ENCODE results near the gene TSEN34.
"Not testable (repeated sequence)": the region's sequence is repeated elsewhere in the genome, so short reads cannot be mapped to it uniquely, and the experiment has no call there.

The TSEN34 gene

DNA sequence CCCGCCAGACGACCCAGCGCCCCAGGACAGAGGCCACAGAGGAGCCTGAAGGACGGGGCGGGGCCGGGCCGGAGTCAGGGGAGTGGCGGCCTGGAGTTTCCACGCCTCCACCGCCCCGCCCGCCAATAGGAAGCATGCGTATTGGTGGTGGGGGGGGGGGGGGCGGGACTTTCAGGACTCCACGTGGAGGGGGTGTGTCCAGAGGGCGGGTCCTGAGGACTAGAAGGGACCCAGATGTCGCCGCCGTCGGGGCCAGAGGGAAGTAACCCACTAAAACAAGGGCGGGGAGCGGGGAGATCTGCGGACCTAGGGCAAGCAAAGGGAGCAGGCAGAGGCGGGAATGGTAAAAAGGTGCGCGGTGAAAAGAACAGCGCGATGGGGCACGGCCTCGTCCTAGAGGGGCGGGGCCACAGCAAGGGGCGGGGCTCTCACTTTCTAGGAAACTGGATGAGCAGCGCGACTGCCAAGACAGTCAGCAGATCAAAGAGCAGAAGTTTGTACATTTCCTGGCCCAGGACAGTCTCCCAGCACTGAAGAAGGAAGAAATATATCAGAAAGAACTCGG lies 28.8 kb upstream of the TSEN34 start:
- DNase-seq, result peak; percentile 96

DNA sequence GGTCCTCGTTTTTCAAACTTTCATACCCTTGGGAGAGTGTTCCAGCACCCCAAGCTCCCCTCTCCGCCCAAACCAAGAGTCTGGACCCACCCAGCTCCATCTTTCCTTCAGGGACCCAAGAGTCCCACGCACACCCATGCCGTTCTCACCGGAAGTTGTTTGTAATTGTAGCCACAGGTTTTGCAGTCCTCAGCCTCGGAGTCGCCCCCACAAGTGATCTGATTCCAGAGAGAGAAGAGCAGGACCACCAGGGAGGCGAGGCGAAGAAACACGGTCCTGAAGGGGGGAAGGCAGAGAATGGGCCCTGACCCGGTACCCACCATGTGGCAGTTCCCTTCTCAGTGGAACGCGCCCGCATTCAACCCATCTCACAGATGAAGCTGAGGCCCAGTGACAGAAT lies 28.2 kb upstream of the TSEN34 start:
- no peak for DNase-seq

DNA sequence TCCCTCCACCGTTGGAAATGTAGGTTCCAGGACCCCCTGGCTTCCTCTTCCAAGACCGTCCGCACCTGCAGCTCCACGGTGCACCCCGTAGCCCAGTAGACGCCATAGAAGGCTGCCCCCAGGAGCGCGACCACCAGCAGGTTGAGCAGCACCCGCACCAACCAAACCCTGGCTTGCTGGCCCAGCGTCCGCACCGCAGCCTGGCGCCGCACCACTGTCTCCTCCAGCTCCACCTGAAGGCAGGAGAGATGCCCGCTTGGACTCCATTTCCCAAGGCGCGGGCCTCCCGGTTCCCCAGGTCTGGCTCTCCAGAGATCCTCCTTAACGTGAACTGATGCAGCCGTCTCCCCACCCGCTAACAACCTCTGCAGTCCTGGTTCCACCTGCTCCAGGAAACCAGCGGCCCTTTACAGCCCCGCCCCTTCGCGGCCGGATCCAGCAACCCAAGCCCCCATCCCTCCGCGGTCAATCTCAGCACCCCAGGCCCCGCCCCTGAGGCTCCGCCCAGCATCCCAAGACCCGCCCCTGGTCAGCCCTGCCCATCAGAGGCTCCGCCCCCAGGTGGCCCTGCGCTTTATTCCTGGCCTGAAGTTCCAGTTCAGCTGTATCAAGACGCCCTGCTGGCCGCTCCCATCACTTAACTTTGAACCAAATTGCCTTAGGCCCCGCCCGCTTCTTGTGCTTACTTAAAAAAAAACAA lies 26.6 kb upstream of the TSEN34 start:
- DNase-seq, result peak; percentile 79

DNA sequence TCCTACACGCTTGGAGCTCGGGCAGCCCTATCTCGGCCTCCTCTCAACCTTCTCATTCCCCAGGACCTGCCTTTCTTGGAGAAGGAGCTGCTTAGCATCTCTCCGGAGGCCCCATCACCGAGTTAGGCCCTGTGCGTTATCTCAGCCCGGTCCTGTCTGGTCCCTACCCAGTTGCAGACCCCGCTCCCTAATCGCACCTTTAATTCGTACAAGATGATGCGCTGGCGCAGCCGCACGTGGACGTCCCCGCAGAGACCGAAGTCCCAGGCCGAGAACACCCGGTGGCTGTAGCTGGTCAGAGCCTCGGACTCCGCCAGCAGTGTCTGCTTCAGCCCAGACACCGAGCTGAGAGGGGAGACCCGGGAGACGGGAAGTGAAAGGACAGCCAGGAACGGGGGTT lies 25.9 kb upstream of the TSEN34 start:
- DNase-seq, result no peak

DNA sequence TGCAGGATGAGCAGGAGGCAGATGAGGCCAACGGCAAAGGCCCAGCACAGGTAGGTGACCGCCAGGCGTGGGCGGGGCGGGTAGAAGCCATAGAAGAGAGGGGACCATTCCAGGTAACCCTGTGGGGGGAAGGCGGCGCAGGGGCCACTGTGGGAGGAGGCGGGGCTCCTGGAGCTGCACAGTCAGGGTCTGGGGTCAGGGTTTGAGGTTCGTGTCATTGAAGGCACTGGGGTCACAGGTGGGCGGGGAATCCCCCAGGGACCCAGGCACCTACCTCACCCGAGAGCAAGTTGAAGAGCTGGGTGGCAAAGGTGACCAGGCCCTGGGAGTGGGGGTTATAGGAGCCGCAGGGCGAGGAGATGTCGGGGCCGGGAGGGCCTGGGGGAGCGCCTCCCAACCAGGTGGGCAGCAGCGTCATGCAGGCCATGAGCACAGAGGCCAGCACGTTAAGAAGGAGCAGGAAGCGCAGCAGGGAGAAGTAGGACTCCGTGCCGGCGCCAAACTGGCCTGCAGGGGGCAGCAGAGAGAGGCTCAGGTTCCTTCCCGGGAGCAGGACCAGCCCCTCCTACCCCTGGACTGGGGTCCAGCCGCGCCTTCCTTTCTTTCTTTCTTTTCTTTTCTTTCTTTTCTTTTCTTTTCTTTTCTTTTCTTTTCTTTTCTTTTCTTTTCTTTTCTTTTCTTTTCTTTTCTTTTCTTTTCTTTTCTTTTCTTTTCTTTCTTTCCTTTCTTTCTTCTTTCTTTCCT lies 22.8 kb upstream of the TSEN34 start:
- DNase-seq, result peak; percentile 88

DNA sequence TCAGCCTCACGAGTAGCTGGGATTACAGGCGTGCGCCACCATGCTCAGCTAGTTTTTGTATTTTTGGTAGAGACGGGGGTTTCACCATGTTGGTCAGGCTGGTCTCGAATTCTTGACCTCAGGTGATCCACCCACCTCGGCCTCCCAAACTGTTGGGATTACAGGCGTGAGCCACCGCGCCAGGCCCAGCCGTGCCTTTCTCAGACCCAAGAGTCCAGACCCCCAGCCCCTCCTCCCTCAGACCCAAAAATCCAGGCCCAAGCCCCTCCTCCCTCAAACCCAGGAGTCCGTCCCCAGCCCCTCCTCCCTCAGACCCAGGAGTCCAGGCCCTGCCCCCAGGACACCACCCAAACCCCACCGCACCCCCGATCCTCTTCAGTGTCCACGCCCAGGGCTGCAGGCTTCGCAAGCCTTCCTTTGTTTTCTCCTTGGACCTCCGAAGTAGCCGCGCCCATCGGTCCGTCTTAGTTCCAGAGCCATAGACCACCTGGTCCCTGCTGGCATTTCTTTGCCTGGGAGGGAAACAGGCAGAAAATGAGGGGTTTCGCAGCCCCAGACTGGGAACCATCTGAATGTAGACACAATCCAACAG lies 21.9 kb upstream of the TSEN34 start:
- no peak for DNase-seq

DNA sequence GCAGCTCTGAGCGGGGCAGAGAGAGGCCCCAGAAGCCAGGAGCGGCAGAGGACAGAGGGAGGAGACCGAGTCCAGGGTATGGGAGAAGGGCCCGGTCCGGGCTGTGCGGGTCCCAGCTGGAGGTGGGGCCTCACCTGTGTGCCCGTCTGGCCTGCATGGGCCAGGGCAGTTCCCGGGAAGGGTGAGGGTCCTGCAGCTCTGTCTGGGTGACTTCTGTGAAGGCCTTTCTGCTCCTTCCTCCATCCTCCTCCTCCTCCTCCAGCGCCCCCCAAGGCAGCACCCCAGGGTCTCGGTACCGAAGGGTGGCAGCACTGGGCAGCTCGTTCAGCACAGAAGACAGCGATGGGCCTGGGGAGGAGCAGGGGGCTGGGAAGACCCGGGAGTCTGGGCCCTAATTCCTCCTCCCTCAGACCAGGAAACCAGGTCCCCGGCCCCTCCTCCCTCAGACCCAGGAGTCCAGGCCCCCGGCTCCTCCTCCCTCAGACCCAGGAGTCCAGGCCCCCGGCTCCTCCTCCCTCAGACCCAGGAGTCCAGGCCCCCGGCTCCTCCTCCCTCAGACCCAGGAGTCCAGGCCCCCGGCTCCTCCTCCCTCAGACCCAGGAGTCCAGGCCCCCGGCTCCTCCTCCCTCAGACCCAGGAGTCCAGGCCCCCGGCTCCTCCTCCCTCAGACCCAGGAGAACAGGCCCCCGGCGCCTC lies 19.2 kb upstream of the TSEN34 start:
- DNase-seq, result not testable (repeated sequence)

DNA sequence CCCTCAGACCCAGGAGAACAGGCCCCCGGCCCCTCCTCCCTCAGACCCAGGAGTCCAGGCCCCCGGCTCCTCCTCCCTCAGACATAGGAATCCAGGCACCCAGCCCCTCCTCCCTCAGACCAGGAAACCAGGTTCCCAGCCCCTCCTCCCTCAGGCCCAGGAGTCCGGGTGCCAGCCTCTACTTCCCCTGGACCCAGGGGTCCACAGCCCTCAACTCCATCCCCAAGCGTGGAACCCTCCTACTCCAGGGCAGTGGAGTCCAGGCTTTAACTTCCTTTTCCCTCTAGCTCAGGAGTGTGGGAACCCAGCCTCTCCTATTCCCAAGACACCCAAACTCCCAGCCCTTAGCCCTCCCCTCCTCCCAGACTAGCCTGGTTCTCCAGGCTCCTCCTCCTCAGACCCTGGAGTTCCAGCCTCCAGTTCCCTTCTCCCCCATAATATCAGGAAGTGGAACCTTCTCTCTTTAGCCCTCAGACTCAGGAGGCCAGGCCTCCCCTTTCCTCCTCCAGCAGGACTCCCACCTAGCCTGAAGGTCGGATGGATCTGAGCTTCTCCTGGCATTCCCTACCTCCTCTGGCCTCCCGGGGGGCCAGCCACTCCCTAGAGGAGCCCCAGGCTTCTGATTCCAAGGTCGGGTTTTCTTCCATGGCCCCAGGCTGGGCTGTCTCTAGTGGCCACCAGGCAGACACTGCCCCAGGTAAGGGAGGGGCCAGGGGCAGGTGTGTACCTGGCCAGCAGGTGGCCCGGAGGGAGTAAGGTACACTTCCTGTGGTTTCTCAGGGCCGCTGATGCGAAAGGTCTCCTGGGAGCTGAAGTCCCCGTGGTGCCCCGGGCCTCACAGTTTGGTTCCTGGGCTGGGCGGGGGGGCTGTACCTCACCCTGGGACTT lies 18.4 kb upstream of the TSEN34 start, which contains the start of gene TMC4:
Gene TMC4 (minus strand): TSS at position 690 of the 888 bp plus-strand sequence. CDS start 43 bp downstream, at position 647.
- peak; percentile 19 for DNase-seq

DNA sequence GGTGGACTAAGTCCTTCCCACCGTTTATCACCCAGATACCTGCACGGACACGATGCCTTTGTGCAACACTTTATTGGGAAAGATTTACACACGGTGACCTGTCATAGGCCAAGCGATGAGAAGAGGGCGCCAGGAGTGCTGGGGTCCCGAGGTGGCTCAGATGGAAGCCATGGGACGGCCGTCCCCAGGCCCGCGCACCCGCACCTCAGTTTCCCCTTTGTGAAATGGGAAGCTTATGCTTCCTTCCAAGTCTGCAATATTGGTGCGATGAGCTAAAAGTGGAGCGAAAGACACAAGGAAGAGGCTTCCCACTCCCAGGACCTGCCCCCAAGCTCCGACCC lies 17.8 kb upstream of the TSEN34 start:
- no peak for DNase-seq

DNA sequence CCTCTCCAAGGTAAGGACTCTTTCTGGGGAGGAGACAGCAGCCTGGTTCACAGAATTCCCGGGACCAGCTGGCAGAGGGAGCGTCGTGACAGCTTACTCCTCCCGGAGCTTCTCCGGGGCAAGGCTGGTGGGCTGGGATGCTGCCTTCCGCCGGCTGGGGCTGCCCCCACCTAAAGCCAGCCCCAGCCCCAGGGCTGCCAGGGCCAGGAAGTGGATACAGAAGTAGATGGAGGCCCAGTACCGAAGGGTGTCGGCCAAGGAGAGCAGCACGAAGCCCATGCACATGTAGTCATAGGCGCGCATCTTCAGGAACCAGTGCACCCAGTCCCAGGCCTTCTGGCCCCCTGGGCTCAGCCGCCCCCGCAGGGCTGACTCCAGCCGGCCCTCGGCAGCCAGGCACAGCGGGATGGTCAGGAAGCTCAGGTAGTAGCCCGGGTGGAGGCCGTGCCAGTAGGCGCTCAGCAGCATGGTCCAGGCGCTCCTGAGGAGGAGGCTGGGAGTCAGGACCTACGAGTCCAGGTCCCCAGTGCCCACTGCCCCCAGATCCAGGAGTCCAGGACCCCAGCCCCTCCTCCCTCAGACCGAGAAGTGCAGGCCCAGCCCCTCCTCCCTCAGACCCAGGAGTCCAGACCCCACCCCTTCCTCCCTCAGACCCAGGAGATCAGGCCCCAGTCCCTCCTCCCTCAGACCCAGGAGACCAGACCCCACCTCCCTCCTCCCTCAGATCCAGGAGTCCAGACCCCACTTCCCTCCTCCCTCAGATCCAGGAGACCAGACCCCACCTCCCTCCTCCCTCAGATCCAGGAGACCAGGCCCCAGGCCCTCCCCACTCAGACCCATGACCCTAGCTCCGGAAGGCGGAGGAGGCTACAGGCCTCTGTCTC lies 16.9 kb upstream of the TSEN34 start:
- no peak for DNase-seq

DNA sequence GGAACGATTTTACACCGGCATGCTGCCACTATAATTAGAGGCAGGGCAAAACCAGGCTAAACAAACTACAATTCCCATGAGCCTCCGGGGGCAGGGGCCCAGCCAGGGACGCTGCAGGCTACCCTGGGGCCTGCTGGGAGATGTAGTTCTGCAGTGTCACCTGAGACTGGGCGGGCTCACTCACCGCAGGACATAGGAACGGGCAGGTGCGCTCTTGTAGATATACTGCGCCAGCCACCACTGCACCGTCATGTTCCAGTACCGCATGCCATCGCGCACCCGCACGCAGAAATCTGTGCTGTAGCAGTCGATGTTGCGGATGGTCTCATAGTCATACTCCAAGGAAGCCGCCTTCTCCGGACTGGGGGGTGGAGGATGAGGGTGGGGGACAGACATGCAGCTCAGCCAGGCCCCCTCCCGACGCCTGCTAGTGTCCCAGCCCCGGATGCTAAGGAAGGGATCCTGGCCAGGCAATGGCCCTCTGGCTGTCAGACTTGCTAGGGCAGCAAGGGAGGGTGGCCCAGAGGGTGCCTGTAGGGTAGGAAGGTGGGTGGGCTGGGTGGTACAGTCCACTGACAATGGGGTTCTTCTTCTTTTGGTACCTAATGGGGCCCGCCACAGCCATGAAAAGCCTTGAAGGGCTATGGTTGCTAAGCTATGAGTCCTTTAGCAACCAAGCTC lies 12.4 kb upstream of the TSEN34 start:
- no peak for DNase-seq

DNA sequence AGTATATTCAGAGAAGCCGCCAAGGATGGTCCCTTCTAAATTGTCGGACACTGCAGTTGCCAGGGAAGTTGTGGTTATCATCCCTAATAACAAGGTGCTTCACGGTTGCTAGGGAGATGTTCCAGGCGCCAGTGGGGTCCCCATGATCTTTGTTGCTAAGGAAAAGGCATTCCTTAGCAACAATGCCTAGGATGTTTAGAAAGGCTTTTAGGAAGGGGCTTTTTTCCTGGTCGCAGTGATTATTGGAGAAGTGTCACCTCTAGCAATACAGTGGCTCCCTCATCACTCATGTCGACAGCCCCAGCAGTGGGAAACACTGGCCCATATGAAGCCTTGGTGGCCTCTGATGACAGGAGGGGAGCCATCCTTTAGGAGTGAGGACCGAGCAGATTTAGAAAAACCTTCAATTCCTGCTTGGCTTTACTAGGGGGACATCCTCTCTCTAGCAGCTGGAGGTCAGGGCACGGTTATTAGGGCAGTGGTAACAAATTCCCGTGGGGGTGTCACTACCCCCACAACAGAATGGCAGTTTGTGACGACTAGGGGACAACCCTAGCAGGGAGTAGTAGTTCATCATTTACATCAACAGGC lies 11.8 kb upstream of the TSEN34 start:
- DNase-seq, result no peak

DNA sequence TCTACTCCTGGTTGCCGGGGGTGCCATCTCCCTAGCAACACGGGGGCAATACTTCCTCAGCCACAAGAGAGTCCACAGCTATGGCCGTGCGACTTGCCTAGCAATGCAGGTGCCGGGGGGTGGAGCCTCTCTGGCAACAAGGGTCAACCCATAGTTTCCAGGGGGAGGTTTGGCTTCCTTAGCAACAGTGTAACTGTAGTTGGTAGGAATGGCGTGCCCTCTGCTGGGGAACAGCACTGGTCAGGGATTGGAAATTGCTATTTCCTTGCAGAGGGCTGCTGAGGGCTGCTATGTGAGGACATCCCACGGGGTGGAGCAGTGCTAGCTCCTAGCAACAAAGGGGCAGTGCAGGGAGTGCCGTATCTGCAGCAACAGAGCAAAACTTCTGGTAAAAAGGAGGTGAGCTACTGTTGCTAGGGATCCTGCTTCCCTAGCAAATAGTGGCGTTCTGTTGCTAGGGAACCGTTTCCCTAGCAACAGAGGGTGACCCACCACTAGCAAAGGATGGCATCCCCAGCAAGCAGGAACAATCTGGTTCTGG lies 11.1 kb upstream of the TSEN34 start:
- DNase-seq, result peak; percentile 81

DNA sequence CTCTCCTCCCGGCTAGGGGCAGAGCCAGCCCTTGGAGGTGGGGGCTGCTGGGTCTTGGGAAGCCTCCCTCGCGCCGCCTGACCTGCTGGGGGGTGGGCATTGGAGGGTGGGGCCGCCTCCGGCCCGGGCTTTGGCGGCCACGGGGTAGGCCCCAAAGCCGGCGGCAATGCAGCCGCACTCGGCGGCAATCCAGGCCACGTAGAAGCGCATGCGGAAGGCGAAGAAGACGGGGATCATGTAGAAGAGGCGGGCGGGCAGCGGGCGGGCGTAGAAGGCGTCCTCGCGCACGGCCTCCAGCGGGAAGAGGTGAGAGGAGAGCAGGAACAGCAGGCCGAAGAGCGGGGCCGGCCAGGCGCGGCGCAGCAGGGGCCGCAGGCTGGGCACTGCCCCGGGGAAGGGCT lies 10.4 kb upstream of the TSEN34 start:
- no peak for DNase-seq

DNA sequence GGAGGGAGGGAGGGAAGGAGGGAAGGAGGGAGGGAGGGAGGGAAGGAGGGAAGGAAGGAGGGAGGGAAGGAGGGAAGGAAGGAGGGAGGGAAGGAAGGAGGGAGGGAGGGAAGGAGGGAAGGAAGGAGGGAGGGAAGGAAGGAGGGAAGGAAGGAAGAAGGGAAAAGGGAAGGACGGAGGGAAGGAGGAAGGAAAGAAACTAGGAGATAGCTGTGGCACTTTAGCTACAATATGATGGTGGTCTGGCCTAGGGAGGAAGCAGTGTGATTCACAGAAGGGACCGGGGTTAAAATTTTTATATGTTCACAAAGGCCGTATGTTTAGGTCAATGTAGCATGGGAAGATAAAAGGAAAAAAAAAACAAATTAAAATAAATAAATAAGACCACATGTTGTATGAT lies 9.2 kb upstream of the TSEN34 start:
- DNase-seq, result not testable (repeated sequence)

DNA sequence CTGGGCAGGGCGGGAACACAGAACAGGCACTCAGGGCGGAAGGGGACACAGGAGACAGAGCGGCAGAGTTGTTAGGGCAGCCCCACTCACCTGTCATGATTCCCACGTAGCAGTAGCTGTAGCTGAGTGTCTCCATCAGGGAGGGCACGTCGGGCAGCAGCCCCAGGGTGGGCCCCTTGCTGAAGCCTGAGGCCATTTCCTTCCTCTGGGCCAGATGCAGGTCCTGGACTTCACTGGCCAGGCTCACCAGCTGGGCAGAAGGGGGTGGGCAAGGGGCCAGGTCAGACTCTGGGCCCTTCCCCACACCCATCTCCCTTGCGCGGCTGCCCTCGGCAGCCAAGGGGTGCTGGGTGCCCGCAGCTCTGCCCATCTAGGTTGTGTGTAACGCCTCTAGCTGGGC lies 7.7 kb upstream of the TSEN34 start:
- no peak for DNase-seq

DNA sequence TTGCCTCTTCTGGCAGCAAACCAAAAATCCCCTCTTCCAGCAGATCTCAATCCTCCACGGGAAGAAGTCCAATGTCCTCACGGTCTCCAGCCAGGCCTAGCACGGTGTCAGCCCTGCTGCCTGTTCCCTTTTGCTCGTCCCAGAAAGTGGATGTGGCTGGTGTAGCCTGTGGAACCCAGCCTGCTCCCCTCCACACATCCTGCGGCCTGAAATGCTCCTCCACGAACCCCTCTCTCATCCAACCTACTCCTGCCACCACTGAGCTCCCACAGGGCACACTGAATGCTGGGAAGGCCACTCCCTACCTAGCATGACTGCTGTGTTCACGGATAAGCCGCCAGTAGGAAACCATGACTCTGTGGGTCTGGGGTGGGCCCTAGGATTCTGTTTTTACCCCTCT lies 4.8 kb upstream of the TSEN34 start:
- DNase-seq, result no peak

DNA sequence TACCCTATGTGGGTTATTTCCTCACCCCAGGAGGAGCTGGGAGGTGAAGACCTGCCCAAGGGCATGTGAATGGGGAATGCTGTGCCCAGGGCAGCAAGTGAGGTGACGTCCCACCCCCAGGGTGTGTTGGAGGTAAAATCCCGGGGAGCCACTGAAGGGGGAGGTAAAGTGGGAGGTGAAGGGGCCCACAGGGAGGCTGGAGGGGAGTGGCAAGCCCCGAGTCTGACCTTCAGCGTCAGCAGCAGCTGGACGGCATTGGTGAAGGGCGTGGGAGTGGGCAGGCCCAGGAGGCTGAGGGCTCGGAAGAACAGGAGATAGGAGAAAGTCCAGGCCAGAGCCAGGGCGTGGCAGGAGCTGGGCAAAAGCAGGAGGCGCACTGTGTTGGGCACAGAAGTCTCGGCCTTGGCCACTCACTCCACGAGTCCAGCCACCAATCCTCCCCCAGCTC lies 4.2 kb upstream of the TSEN34 start:
- no peak for DNase-seq

DNA sequence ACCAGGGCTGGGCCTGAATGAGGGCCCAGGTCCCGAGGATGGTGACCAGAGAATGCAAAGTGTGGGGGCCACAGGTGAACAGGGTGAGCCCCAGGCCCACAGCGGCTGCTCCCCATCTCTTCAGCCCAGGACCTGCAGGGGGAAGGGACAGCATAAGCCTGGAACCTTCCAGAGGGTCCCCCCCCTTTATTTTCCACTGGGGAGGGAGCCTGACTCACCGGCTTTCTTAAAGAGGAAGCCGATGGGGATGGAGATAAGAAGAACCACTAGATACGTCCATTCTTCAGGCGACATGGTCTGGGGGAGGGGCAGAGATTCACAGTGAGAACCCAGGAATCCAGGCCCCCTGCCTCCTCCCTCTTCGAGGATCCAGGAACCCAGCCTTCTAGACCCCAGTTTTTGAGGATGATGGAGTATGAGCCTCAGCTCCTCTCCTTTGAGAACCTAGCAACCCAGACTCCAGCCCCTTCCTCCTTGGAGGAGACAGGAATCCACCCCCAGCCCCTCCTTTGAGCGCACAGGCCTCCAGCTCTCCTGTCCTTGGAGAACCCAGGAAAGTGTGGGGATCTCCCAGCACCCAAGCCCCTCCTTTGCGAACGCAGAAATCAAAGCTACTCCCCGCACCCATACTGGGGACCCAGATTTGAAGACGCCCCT lies 2.8 kb upstream of the TSEN34 start:
- DNase-seq, result peak; percentile 82

Measured in MV-4-11 (cell line).